K562 (cell line): ENCODE results near the gene PHLDB2. TPM values are rescaled to one million over a fixed set of nuclear protein-coding genes. Genes with fewer than 3 reads are reported as not detected.

Experiments
- ATAC-seq: fragments of 200-7000 bp; cut with Tn5 transposase; 3 replicates; pipeline ENCODE4 v1.9.1; 2020; ENCODE audit warnings: moderate library complexity
- BruUV-seq: library from RNA; stranded (reverse); fragments of 400-500 nt; replicated peaks from 2 replicates; lab custom pipeline; 2021; lab: Mats Ljungman, UMichigan
- CTCF ChIA-PET: fragments of 300-600 bp; formaldehyde crosslinking; extraction: SDS; loops from one replicate; lab custom pipeline; 2021; ENCODE audit warnings: low intra/inter-chr PET ratio; lab: Yijun Ruan, JAX
- POLR2A ChIA-PET: fragments of 300-600, 350-650 bp; sonication (Branson Sonifier 250); formaldehyde crosslinking; extraction: SDS; loops from one replicate; lab custom pipeline; 2021; ENCODE audit warnings: antibody characterized with exemption, inconsistent platforms; lab: Yijun Ruan, JAX
- DNase-seq, 4 experiments: peaks; one replicate each; pipeline versions ENCODE4 v3.0.0 to v3.0.0-alpha.2; 2011 to 2018; ENCODE audit warnings: low spot score in 3 of 4, mixed read lengths in 3 of 4; ENCODE audit errors: extremely low read depth in 1 of 4
- FAIRE-seq: peaks from 2 replicates; lab custom pipeline; 2011; peaks lifted over from hg19 to GRCh38; lab: Jason Lieb, UNC
- H2AFZ ChIP-seq: 2 replicates; pipeline ENCODE4 v1.6.0; 2011; ENCODE audit warnings: low read depth, low read length, control low read depth, inconsistent platforms
- H3K27ac ChIP-seq: fragments of 200-600 bp; 3 replicates; pipeline ENCODE4 v1.8.0; 2011; ENCODE audit warnings: low read depth, mild to moderate bottlenecking, control low read depth, inconsistent platforms, low read length, moderate library complexity, mixed read lengths; ENCODE audit errors: extremely low read depth
- H3K27me3 ChIP-seq, 2 experiments: fragments of 300-600 bp in 1 of 2; 2 replicates in 1 of 2; 3 replicates in 1 of 2; pipeline versions ENCODE4 v1.6.0 to v1.8.0; 2011; ENCODE audit warnings: inconsistent platforms in 2 of 2, low read length in 2 of 2, mild to moderate bottlenecking in 1 of 2, mixed read lengths in 1 of 2, moderate library complexity in 1 of 2; ENCODE audit not compliant: control insufficient read depth in 2 of 2, insufficient read depth in 2 of 2
- H3K36me3 ChIP-seq: fragments of 300-600 bp; 3 replicates; pipeline ENCODE4 v1.8.0; 2011; ENCODE audit warnings: mild to moderate bottlenecking, low read length, inconsistent platforms; ENCODE audit not compliant: control insufficient read depth, insufficient read depth
- H3K4me1 ChIP-seq, 2 experiments: fragments of 200-600 bp in 1 of 2; replicated peaks in 1 of 2; 2 replicates in 1 of 2; 3 replicates in 1 of 2; pipeline versions ENCODE4 v1.5.1 to v1.8.0; 2011; ENCODE audit warnings: inconsistent platforms in 2 of 2, low read length in 2 of 2, mild to moderate bottlenecking in 1 of 2, mixed read lengths in 1 of 2, moderate library complexity in 1 of 2; ENCODE audit not compliant: control insufficient read depth in 2 of 2, insufficient read depth in 2 of 2
- H3K4me2 ChIP-seq: 2 replicates; pipeline ENCODE4 v1.6.1; 2011; ENCODE audit warnings: low read length, control low read depth, inconsistent platforms, mixed read lengths; ENCODE audit not compliant: insufficient read depth
- H3K4me3 ChIP-seq: fragments of 200-600 bp; sonication (generic), shearing (Covaris generic); 2 replicates; pipeline ENCODE4 v1.5.1; 2016; ENCODE audit warnings: control low read depth, inconsistent platforms
- H3K79me2 ChIP-seq: fragments of 200-600 bp; 3 replicates; pipeline ENCODE4 v1.8.0; 2011; ENCODE audit warnings: low read length, inconsistent platforms; ENCODE audit not compliant: control insufficient read depth, insufficient read depth
- H3K9ac ChIP-seq, 2 experiments: 2 replicates each; pipeline versions ENCODE4 v1.6.0 to v1.6.1; 2011; ENCODE audit warnings: low read depth in 2 of 2, low read length in 2 of 2, control low read depth in 1 of 2, inconsistent platforms in 1 of 2, mild to moderate bottlenecking in 1 of 2, mixed read lengths in 1 of 2; ENCODE audit not compliant: insufficient read depth in 1 of 2
- H3K9me1 ChIP-seq: one replicate; pipeline ENCODE4 v1.6.0; 2011; ENCODE audit warnings: inconsistent platforms, mild to moderate bottlenecking, low read length, moderate library complexity; ENCODE audit not compliant: control insufficient read depth, insufficient read depth
- H3K9me3 ChIP-seq: replicated peaks from 2 replicates; pipeline ENCODE4 v1.5.1; 2011; ENCODE audit warnings: low read depth, low read length, inconsistent platforms; ENCODE audit not compliant: control insufficient read depth, insufficient read depth
- H4K20me1 ChIP-seq: replicated peaks from 2 replicates; pipeline ENCODE4 v1.6.1; 2011; ENCODE audit warnings: low read length, inconsistent platforms, mixed read lengths; ENCODE audit not compliant: control insufficient read depth, insufficient read depth
- ETV1 ChIP-seq: fragments of 450-650 bp; conservative IDR thresholded peaks from 2 replicates; pipeline ENCODE4 v1.6.1; 2016; ENCODE audit warnings: missing genetic modification characterization, control low read depth, low read depth, missing compliant biosample characterization
- ETV6 ChIP-seq, 3 experiments: fragments of 150-350 bp in 1 of 3; sonication (generic) in 1 of 3; formaldehyde crosslinking in 1 of 3; IDR thresholded peaks; 2 replicates each; pipeline versions ENCODE4 v1.6.1 to v1.8.0; 2014 to 2022; ENCODE audit warnings: borderline replicate concordance in 2 of 3, low read depth in 2 of 3, antibody characterized with exemption in 1 of 3, low read length in 1 of 3, mild to moderate bottlenecking in 1 of 3, missing genetic modification reagents in 1 of 3
- IFI16 ChIP-seq: fragments of 250-450 bp; sonication (Bioruptor Pico); IDR thresholded peaks from 2 replicates; pipeline ENCODE4 v2.1.2; 2022; ENCODE audit warnings: mild to moderate bottlenecking, inconsistent platforms
- MAFG ChIP-seq: fragments of 450-650 bp; conservative IDR thresholded peaks from 2 replicates; pipeline ENCODE4 v1.6.1; 2016; ENCODE audit warnings: missing genetic modification characterization, missing compliant biosample characterization
- RAD21 ChIP-seq, 2 experiments: fragments of 250-450 bp in 1 of 2; fragments of 450-650 bp in 1 of 2; sonication (Bioruptor Pico) in 1 of 2; formaldehyde crosslinking in 1 of 2; IDR thresholded peaks in 1 of 2; conservative IDR thresholded peaks in 1 of 2; 2 replicates each; pipeline versions ENCODE4 v1.4.0 to v1.8.0; 2020 to 2022; ENCODE audit warnings: mild to moderate bottlenecking in 2 of 2, moderate library complexity in 1 of 2
- RB1 ChIP-seq: fragments of 450-650 bp; IDR thresholded peaks from 2 replicates; pipeline ENCODE4 v1.6.1; 2017; ENCODE audit warnings: low read depth, mild to moderate bottlenecking
- SMC3 ChIP-seq: conservative IDR thresholded peaks from 2 replicates; pipeline ENCODE4 v1.6.1; 2011; ENCODE audit warnings: low read depth, low read length, improper control_type of control experiment; ENCODE audit not compliant: insufficient read depth
- SPI1 ChIP-seq: IDR thresholded peaks from 2 replicates; pipeline ENCODE4 v1.6.1; 2011; ENCODE audit warnings: low read depth, low read length, control low read depth, borderline replicate concordance
- ZNF316 ChIP-seq: fragments of 450-650 bp; IDR thresholded peaks from 2 replicates; pipeline ENCODE4 v1.6.1; 2016
- WGBS: fragments of 100-300 bp; shearing (Covaris generic); methylation state at CpG from one replicate; pipeline ENCODE4 v1.1.6; 2016; ENCODE audit warnings: low coverage, mixed read lengths; ENCODE audit not compliant: insufficient coverage; ENCODE audit errors: missing lambda C conversion rate; 5-methylcytosine and 5-hydroxymethylcytosine counted together
- in situ Hi-C: fragments of 300-500 bp; cut with MboI; formaldehyde crosslinking; loops from 4 replicates; pipeline ENCODE4 v1.15.0; 2018; ENCODE audit warnings: inconsistent platforms, mixed read lengths
- intact Hi-C: fragments of 100-400 bp; cut with micrococcal nuclease; formaldehyde crosslinking; loops from 2 replicates; pipeline ENCODE4 v1.14.2; 2022
- polyA plus RNA-seq, 8 experiments: library from polyadenylated mRNA; depleted of rRNA in 4 of 8; stranded (reverse) in 5 of 8; unstranded in 3 of 8; fragments of >200 nt; fragmentation: Nextera tagmentation in 2 of 8; fragmentation: Illumina TruSeq in 1 of 8; extraction: Ambion mirVana in 2 of 8; extraction: Trizol in 1 of 8; gene quantifications; 2 replicates each; pipeline versions ENCODE4 v1.2.1 to v1.2.3, GENCODE V29; 2011 to 2014; ENCODE audit warnings: inconsistent platforms in 1 of 8, missing spikeins in 1 of 8
- total RNA-seq, 7 experiments: library from RNA; depleted of rRNA in 6 of 7; stranded (reverse); fragments of >200 nt in 6 of 7; fragmentation: Illumina TruSeq in 2 of 7; extraction: Trizol in 2 of 7; gene quantifications; 2 replicates each; pipeline versions ENCODE4 v1.2.1 to v1.2.3, GENCODE V29; 2011 to 2021; ENCODE audit warnings: low replicate concordance in 1 of 7
- TF ChIP-seq, protein P1 (sequence below): fragments of 450-650 bp; formaldehyde crosslinking; IDR thresholded peaks from 2 replicates; pipeline ENCODE4 v1.4.0; 2020; ENCODE audit warnings: mild to moderate bottlenecking, moderate library complexity

PHLDB2 gene
- total and polyA plus RNA-seq, 9 of the 15 experiments (the other 6 are each of a cell fraction or from before 2014, with no cell fraction given) = 0.04 TPM; not detected in 8

DNA sequence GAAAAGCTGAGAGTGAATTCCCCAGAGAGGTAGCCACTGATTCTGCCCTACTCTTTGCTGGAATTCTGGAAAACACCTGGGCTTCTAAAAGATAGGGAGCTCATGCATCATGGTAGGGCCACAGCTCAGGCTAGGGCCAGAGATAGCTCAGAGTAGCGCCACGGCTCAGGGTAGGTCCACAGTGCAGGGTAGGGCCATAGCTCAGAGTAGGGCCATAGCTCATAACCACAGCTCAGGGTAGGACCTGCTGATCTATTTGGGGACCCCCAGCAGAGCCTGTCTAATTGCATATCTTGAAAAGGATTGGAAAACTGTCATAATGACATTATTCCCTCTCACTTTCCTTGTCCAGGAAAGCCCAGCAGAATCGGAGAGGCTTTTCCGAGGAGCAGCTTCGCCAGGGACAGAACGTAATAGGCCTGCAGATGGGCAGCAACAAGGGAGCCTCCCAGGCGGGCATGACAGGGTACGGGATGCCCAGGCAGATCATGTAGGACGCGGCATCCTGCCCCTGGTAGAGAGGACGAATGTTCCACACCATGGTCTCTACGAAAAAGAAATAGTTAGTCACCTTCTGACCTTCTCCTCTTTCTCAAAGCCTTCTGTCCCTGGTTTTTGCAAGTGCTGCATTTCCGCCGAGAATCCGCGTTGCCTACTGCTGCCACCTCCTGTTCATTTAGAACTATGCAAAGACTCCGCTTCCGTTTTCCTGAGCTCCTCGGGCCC, 154.2 kb downstream of the PHLDB2 start:
- in situ Hi-C loops (no loop called here), intact Hi-C loops (loop anchor here (1.0 to 10.0 kb wide), 2 partner anchors 118 to 296 kb away; no protein-coding TSS in a partner anchor)
- no peaks in the 10 kb centered on the region for H3K4me1 ChIP-seq
- no peak overlapping the region for H3K4me2 ChIP-seq
- H3K36me3 ChIP-seq = no peaks in the 10 kb centered on the region
- 14% methylated on average over 19 of the region's 19 CpGs for WGBS
- no peak overlapping the region for H3K27ac ChIP-seq
- H3K27me3 ChIP-seq = no peaks in the 10 kb centered on the region; a peak in 1 of 5 replicates
- no peaks in the 10 kb centered on the region for H3K9me1 ChIP-seq
- ChIA-PET CTCF (interaction anchor here (2.0 kb wide), 1 partner anchor 296 kb away, joined by 7 read pairs; no protein-coding TSS in a partner anchor), POLR2A (interaction anchor here (0.7 to 1.2 kb wide), 5 partner anchors 19 to 799 kb away, joined by 3 to 4 read pairs (median 4); partner anchors contain the start of gene ABHD10)
- no peaks in the 10 kb centered on the region for H4K20me1 ChIP-seq
- FAIRE-seq = peak; percentile 49
- peak overlapping the region; percentile 16; the same call in 1 of the 2 replicates for H2AFZ ChIP-seq
- no peak overlapping the region for H3K9ac ChIP-seq
- H3K79me2 ChIP-seq = no peaks in the 10 kb centered on the region
- peak; percentile 27 to 60 (median 34) for DNase-seq
- H3K9me3 ChIP-seq = no peaks in the 10 kb centered on the region
- BruUV-seq = no TSS peak
- peak; percentile 94 for ATAC-seq
- no peak overlapping the region for H3K4me3 ChIP-seq
- TF ChIP-seq ETV1 (tag) = 0 out of 2 replicates have a peak, but pooled peaks have one; percentile 36
- peak; percentile 37; the same call in 1 of the 2 replicates for TF ChIP-seq MAFG (tag)
- TF ChIP-seq RAD21 (CRISPR knock-in tag; conservative IDR thresholded peaks at IDR 0.05 in 1 of 2, IDR thresholded peaks at IDR 0.05 in 1 of 2) = peak; percentile 45 to 57
- TF ChIP-seq, protein P1, sequence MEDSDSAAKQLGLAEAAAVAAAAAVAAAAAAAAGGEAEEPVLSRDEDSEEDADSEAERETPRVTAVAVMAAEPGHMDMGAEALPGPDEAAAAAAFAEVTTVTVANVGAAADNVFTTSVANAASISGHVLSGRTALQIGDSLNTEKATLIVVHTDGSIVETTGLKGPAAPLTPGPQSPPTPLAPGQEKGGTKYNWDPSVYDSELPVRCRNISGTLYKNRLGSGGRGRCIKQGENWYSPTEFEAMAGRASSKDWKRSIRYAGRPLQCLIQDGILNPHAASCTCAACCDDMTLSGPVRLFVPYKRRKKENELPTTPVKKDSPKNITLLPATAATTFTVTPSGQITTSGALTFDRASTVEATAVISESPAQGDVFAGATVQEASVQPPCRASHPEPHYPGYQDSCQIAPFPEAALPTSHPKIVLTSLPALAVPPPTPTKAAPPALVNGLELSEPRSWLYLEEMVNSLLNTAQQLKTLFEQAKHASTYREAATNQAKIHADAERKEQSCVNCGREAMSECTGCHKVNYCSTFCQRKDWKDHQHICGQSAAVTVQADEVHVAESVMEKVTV (CRISPR knock-in tag) = peak; percentile 42; the same call in 1 of the 2 replicates
- no peak for TF ChIP-seq ETV6 (IDR thresholded peaks at IDR 0.05; ENCODE audit: borderline replicate concordance in 1 of 2, low read depth in 2 of 2, low read length in 1 of 2)
- TF ChIP-seq ETV6 (CRISPR knock-in tag; IDR thresholded peaks at IDR 0.05; ENCODE audit: borderline replicate concordance) = no peak
- TF ChIP-seq RB1 = no peak
- peak; percentile 38 for TF ChIP-seq ZNF316
- no peak for TF ChIP-seq IFI16 (CRISPR knock-in tag)
- peak; percentile 45; the same call in 1 of the 2 replicates for TF ChIP-seq SMC3
- peak; percentile 63; the same call in 1 of the 2 replicates for TF ChIP-seq SPI1
